Measurements from ENCODE around the gene CASR. TPM values are rescaled to one million over a fixed set of nuclear protein-coding genes. Genes with fewer than 3 reads are reported as not detected.
A peak's percentile ranks its signal among the peaks of the same experiment; 100 is the strongest.

Gene CASR, protein sequence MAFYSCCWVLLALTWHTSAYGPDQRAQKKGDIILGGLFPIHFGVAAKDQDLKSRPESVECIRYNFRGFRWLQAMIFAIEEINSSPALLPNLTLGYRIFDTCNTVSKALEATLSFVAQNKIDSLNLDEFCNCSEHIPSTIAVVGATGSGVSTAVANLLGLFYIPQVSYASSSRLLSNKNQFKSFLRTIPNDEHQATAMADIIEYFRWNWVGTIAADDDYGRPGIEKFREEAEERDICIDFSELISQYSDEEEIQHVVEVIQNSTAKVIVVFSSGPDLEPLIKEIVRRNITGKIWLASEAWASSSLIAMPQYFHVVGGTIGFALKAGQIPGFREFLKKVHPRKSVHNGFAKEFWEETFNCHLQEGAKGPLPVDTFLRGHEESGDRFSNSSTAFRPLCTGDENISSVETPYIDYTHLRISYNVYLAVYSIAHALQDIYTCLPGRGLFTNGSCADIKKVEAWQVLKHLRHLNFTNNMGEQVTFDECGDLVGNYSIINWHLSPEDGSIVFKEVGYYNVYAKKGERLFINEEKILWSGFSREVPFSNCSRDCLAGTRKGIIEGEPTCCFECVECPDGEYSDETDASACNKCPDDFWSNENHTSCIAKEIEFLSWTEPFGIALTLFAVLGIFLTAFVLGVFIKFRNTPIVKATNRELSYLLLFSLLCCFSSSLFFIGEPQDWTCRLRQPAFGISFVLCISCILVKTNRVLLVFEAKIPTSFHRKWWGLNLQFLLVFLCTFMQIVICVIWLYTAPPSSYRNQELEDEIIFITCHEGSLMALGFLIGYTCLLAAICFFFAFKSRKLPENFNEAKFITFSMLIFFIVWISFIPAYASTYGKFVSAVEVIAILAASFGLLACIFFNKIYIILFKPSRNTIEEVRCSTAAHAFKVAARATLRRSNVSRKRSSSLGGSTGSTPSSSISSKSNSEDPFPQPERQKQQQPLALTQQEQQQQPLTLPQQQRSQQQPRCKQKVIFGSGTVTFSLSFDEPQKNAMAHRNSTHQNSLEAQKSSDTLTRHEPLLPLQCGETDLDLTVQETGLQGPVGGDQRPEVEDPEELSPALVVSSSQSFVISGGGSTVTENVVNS
- not detected in 2 replicates for total RNA-seq (2012; rRNA removed)
- not detected in 2 replicates for polyA plus RNA-seq (2012; rRNA removed)
- not detected in 2 replicates for polyA plus RNA-seq (2012; cell fraction: cytosol; rRNA removed)
- not detected in 2 replicates for polyA plus RNA-seq (2012; cell fraction: nucleus; rRNA removed; ENCODE audit: low replicate concordance)
- not detected for Bru-seq, nascent RNA
- percentile 0 among the genes with signal in this experiment for BruChase-seq, experiment 1, labeled RNA remaining after a 6-hour chase
- not detected for BruChase-seq, experiment 2, labeled RNA remaining after a 2-hour chase
- long read RNA-seq: 0 reads

DNA sequence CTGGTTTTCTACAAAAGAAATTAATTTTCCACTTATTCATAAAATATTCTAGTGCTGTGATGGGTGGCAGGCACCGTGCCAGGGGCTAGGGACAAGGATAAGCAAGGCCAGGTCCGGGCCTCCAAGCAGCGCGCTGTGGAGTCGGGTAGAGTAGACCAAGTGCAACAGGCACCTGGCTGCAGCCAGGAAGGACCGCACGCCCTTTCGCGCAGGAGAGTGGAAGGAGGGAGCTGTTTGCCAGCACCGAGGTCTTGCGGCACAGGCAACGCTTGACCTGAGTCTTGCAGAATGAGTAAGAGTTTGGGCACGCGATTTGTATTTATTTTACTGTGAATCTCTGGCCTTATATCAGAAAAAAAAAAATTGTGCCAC lies at the start of gene CASR:
TSS of gene CASR (plus strand) at position 148 of the 372 bp plus-strand sequence. CDS start 70,522 bp downstream, outside the sequence.
- Histone ChIP-seq H3K14ac (replicated peaks; ENCODE audit: low read depth, low read length) (no peak within 1 kb of the TSS), H3K23ac (ENCODE audit: low read depth, low read length) (no peak within 1 kb of the TSS), H3K4me1 (ENCODE audit: control insufficient read depth, insufficient read depth, low read length) (no peaks in the 10 kb centered on the region), H2AFZ (replicated peaks; ENCODE audit: low read length, poor library complexity) (peak within 1 kb of the TSS; percentile 56), H3K56ac (ENCODE audit: extremely low read depth, insufficient read depth, low read length) (no peak within 1 kb of the TSS), H3K27me3 (ENCODE audit: control insufficient read depth, insufficient read depth, low read length) (peaks cover 30% of the 10 kb centered on the region), H2BK120ac (ENCODE audit: low read depth, low read length) (no peak within 1 kb of the TSS), H3K4me2 (ENCODE audit: low read depth, low read length) (no peak within 1 kb of the TSS), H2BK5ac (ENCODE audit: low read depth, low read length, poor library complexity, severe bottlenecking) (no peak within 1 kb of the TSS), H3K9me1 (ENCODE audit: insufficient read depth, low read length) (no peaks in the 10 kb centered on the region), H2AK5ac (ENCODE audit: low read depth, low read length) (no peak within 1 kb of the TSS), H4K91ac (ENCODE audit: insufficient read depth, low read depth, low read length) (no peak within 1 kb of the TSS), H3K18ac (ENCODE audit: low read depth, low read length) (no peak within 1 kb of the TSS), H3K4me3 (ENCODE audit: insufficient read depth, low read depth, low read length) (no peak within 1 kb of the TSS), H3K4ac (ENCODE audit: low read depth, low read length) (no peak within 1 kb of the TSS), H3K9ac (ENCODE audit: low read depth, low read length) (no peak within 1 kb of the TSS), H2BK15ac (ENCODE audit: low read depth, low read length) (no peak within 1 kb of the TSS), H4K20me1 (ENCODE audit: insufficient read depth, low read length) (no peaks in the 10 kb centered on the region), H3K36me3 (ENCODE audit: control insufficient read depth, insufficient read depth, low read length) (no peaks in the 10 kb centered on the region), H4K5ac (ENCODE audit: low read depth, low read length) (no peak within 1 kb of the TSS), H2BK20ac (ENCODE audit: low read depth, low read length) (no peak within 1 kb of the TSS), H4K8ac (ENCODE audit: low read depth in 2 of 2, low read length in 2 of 2) (no peak within 1 kb of the TSS), H3K79me1 (ENCODE audit: low read depth in 1 of 2, low read length in 2 of 2) (no peaks in the 10 kb centered on the region), H3K27ac (ENCODE audit: insufficient read depth, low read length) (no peak within 1 kb of the TSS), H3K9me3 (ENCODE audit: control insufficient read depth, insufficient read depth, low read length) (no peaks in the 10 kb centered on the region), H2AK9ac (replicated peaks; ENCODE audit: low read depth, low read length, poor library complexity) (no peak within 1 kb of the TSS)
- intact Hi-C loops (cut with micrococcal nuclease): no loop called here
- no peak for ATAC-seq (ENCODE audit: low read depth)
- POLR2A ChIA-PET (ENCODE audit: unreplicated experiment): no interaction called here
- no peak for DNase-seq
- dilution Hi-C loops (cut with HindIII; ENCODE audit: low sequenced_read_pairs, unreplicated experiment): no loop called here
- no TSS peak for BruUV-seq (replicated peaks)
- CTCF ChIA-PET: no interaction called here
- 10% methylated on average over 8 of the region's 14 CpGs; no CpG with 5 or more reads in 1 of the 2 experiments for WGBS, 2 experiments (ENCODE audit: extremely low coverage in 2 of 2, insufficient read length in 1 of 2)
- no peak for TF ChIP-seq RFX5 (IDR thresholded peaks at IDR 0.05; ENCODE audit: low read depth, low read length)
- no peak for TF ChIP-seq RCOR1 (IDR thresholded peaks at IDR 0.05; ENCODE audit: insufficient replicate concordance, low read length)
- no peak for TF ChIP-seq BHLHE40 (IDR thresholded peaks at IDR 0.05; ENCODE audit: low read depth, low read length)
- TF ChIP-seq MAZ (IDR thresholded peaks at IDR 0.05; ENCODE audit: borderline replicate concordance, low read depth, low read length): no peak
- in situ Hi-C loops (cut with MboI; ENCODE audit: low sequenced_read_pairs): no loop called here

Measured in IMR-90 (cell line).